ENCODE data around the gene SLC35F6.
A peak's percentile ranks its signal among the peaks of the same experiment; 100 is the strongest.
"Not testable (repeated sequence)": the region's sequence is repeated elsewhere in the genome, so short reads cannot be mapped to it uniquely, and the experiment has no call there.

SLC35F6 gene

DNA sequence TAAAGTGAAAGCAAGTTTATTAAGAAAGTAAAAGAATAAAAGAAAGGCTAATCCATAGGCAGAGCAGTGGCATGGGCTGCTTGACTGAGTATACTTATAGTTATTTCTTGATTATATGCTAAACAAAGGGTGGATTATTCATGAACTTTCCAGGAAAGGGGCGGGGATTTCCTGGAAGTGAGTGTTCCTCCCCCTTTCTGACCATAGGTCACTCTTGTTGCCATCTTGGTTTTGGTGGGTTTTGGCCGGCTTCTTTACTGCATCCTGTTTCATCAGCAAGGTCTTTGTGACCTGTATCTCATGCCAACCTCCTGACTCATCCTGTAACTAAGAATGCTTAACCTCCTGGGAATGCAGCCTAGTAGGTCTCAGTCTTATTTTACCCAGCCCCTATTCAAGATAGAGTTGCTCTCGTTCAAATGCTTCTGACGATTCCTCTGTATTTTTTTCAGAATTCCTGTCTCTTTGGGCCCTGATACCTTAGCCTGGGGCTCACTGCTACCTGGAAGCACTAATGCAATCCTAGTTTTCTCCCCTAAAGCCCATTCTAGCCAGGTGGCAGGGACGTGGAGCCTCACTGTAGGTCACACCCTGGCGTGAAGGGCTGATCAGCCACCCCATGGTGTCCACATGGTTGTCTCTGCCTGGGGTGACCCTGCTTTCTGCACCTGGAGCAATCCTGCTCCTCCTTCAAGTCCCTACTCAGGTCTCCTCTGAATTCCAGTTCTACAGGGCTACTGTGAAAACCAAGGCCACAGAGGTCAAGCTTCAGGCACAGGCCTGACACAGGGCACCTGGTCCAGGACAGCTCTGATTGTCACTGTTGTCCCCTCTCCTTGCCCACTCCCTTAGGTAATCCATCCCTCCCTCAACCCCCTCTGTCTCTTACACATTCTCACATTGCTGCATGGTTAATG is 6.0 kb upstream of the SLC35F6 start:
- DNase-seq, result peak; percentile 18 to 26

DNA sequence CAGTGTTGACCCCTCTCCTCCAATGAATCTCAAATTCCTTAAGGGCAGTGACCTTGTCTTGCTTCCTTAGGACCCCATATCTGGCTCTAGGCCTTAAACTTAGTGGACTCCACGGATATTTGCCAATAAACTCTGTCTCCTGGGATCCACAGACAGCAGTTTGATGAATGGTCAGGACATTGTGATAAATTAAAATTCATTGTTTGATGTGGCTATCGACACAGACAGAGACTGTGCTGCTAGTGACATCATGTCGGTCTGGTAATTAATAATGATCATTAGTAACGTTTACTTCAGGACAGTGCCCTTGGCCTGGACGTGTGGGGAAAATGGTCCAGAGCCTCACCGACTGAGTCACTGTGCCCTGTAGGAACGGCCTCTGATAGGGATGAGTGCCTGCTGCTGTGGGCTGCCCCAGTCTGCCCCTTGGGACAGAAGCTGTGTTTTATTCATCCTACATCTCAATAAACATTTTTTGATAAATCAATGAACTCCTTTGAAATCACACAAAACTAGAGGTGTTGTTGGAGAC is 5.2 kb upstream of the SLC35F6 start:
- no peak for DNase-seq

DNA sequence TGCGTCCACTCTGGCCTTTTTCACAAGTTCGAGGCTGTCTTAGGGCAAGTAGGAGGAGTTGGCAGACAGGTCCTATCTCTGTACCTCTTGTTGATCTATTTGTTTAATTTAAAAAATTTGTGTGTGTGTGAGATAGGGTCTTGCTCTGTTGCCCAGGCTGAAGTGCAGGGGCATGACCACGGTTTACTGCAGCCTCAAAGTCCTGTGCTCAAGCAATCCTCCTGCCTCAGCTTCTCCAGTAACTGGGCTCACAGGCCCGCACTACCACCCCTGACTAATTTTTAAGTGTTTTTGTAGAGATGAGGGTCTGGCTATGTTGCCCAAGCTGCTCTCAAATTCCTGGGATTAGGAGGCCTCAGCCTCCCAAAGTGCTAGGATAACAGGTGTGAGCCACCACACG is 4.2 kb upstream of the SLC35F6 start:
- DNase-seq, result no peak

DNA sequence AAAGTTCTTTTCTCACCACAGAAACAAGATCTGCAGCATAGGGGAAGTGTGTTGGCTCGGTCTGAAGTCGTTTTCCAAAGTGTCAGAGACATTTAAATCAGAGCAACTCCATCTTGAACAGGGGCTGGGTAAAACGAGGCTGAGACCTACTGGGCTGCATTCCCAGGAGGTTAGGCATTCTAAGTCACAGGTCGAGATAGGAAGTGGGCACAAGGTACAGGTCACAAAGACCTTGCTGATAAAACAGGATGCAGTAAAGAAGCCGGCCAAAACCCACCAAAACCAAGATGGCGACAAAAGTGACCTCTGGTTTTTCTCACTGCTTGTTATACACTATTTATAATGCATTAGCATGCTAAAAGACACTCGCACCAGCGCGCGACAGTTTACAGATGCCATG is 3.1 kb upstream of the SLC35F6 start:
- DNase-seq, result not testable (repeated sequence)

DNA sequence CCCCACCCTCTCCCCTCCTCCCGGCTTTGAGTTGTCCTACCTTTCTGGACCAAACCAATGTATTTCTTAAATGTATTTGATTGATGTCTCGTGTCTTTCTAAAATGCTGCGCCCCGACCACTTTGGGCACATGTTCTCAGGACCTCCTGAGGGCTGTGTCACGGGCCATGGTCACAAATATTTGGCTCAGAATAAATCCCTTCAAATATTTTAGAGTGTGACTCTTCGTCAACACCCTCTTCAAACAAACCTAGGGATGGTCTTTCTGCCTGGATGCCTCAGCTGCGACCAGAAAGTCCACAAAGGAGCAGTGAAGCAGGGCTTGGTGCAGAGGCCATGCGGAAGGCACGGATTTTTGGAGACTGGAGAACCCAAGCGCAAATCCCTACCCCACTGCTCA is 1.1 kb upstream of the SLC35F6 start:
- no peak for DNase-seq

DNA sequence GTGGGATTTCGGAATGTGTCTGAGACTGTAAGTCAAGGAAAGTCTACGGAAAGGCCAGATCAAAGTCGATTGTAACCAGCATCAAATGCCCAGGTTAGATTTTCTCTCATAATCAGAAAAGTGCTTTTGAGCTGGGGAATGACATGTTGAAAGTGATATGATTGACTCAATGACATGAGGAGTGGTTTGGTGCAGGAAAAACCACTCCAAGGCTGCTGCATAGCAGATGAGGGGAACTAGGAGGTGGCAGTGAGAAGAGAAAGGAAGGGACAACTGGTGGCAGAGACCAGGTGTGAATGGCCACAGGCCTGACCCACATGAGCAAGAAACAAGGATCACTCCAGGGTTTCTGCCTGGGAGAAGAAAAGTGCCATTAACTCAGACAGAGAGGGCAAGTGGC is 822 bp downstream of the SLC35F6 start:
- DNase-seq, result no peak

DNA sequence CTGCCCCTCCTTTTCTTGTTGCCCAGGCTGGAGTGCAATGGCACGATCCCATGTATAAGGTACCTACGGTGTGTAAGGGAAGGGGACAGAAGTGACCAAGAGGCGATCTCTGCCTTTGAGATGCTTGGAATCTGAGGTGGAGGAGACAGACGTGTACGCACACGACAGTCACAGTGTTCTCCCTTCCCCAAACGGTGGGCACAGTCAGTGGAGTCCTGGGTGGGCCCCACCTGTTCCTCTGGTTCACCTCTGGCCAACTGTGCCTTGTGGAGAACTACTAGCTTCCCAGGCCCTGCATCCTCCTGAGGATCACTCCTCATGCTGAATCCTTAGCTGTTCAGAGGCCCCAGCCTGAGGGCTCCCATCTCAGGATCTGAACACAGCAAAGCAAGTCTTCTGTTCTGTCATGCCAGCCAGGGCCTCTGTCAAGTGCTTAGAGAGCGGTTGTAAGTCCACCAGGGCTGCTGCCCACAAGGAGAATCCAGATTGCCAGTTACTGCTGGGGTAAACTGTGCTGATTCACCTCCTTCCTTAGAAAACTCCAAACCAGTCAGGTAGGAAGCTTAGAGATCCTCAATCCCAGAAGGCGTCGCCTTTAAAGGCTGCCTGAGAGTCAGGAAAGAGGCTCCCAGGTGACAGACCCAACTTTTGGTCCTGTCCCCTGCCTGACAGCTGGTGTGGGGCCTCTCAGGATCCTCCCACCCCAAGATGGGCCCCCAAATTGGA is 1.6 kb downstream of the SLC35F6 start:
- no peak for DNase-seq

DNA sequence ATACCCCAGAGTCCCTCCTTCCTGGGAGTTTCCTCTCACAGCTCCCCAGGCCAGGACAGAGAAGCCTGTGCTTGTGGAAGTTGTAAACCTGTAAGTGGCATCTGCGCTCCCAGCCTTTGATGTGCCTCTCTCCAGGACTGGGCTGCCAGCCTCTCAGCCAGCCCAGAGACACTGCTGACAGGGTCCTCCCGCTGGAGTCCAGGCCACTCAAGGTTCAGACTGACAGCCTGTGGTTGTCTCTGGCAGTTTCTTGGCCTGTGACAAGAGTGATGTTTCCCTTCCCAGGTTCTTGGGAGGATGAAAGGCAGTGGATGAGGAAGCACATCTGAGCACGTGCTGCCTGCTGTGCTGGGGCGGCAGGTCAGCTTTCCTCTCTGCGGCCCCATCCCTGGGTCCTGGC is 3.0 kb downstream of the SLC35F6 start:
- no peak for DNase-seq

DNA sequence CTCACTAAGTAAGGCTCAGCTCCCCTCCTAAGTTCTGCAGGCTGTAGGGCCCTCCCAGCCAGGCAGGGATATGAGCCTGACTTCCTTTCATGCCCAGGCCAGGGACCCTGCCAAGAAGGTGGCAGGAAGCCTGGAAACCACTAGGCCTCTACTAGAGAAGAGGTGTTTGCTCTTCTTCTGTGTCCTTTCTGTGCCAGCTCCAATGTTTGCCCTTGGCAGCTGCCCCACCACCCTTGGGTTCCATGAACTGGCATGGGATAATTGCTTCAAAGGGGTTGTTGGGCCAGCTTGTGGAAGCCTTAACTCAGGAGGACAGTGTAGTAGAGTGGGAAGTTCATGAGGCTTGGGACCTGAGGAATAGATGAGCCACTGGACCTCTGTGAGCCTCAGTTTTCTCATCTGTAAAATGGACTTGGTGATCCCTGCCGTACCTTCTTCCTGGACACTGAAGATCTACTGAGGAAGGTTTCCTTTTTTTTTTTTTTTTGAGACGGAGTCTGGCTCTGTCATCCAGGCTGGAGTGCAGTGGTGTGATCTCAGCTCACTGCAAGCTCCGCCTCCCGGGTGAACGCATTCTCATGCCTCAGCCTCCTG is 3.9 kb downstream of the SLC35F6 start:
- DNase-seq, result no peak

DNA sequence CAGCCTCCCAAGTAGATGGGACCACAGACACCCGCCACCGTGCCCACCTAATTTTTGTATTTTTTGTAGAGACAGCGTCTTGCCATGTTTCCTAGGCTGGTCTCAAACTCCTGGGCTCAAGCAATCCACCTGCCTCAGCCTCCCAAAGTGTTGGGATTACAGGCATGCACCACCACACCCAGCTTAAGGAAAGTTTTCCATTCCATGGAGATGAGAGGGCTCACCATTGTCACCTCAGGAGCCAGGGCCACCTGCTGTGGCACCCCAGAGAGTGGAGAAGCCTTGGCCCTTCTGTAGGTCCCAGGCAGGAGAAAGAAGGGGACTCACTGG is 4.6 kb downstream of the SLC35F6 start:
- no peak for DNase-seq

DNA sequence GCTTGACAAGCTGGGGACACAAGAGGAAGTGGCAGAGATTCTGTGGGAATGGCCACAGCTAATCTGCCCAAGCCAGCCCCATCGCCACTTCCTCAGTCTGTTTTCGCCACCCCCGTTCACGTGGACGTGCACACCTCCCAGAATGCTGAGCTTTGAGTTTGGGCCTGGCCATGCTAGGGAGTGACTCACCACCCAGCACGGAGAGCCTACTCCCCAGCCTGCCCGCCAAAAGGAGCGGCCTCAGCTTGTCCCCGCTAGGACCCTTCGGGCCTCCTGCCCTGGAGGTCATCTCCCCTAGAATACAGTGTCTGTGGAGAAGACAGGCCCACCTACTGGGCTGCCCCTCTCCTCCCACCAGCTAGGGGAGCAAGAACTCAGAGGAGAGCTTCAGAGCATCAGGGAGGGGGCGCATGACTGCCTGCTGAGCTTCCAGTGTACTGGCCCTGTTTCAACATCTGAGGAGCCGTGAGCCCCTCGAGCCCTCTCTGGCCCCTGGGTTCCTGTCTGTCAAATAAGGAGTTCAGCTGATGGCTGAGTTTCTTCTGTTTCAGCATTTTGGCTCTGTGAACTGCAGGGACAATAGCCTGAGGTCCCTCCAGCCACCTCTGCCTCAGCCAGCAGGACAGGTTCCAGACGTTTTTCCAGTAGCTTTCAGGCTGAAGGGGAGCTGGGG is 5.1 kb downstream of the SLC35F6 start:
- peak; percentile 33 to 70 for DNase-seq

DNA sequence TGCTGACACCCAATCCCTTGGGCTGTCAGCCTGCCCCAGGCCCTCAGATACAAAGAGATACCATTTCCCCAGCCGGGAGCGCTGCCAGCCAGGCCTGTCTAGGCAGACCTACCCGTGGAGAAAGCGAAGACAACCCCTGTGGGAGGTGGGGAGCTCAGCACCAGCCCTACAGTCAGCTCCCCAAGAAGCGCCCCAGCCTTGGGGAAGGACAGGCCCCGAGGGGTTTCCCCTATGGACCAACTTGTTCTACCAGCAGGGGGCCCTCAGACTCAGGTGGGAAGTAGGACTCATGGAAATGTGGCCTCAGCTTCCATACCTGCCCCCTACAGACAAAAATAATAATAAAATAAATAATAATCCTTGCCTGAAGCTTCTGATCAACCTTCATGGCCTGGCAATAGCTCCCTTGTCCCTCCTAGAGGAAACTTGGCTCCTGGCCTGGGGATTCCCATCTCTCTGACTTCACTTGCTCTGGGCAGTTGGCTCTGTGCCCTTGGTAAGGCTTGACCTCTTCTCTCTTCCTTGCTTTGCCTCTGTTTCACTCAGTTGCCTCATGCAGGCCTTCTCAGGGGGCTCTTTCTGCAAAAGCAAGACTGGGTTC is 7.0 kb downstream of the SLC35F6 start:
- DNase-seq, result peak in 1 of 2 donors; percentile 31

DNA sequence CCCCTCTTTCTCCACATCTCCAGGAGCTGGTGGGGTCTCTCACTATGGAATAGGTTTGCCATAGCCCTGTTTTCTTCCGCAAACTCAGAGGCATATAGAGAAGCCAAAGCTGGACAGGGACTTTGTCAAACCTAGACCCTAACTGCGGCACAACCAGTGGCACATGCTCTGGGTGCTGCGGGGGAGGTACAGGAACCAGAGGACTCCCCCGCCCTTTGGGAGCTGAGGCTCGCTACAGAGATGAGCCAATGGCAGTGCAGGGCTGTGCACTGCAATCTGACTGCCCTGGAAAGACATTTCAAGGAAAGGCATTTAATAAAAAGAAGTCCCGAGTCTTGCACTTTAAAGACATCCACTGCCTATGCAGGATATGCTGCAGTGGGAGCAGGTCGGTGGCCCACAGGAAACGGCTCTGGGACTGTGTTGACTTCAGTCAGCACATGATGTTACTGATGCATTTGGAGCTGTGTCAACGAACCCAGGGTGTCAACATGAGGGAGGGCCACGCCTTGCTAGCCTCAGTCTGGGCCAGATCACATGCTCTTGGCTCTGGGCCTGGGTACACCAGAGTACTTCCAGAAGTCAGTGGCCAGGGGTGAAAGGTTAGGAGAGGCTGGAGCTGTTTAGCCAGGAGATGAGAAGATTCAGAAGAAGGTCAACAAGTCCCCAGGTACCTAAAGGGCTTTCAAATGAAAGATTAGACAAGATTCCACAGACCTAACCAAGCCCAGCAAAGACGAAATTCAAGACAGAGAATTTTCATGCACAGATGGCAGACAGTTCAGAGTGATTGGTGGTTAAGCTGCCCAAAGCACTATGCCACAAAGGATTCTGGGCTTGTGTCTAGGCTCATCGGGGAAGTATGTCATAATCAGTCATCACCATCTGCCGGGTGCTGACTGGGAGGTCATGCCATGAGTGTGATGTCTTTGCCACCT is 8.2 kb downstream of the SLC35F6 start:
- DNase-seq, result peak in 1 of 2 donors; percentile 39

DNA sequence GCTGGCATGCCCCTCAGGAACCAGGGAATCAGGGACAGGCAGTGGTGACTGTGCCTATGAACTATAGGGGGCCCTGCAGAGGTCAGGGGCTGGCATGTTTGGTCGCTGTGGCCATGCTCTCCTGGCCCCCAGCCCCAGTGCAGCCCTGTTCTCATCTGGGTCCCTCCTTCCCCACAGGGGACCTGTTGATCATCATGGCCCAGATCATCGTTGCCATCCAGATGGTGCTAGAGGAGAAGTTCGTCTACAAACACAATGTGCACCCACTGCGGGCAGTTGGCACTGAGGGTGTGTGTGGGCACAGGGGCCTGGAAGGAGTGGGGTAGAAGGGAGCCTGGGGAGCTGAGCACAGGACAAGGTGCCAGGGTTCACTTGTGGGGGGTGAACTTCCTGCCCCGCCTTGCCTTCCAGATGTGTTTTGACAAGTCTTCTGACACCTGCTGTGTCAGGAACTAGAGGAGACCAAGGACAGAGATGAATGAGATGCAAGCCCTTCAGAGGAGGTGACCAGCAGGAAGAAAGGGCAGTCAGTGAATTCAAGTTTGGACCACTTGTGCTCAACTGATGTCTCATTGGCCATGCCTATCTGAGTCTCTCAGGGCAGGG is 12.2 kb downstream of the SLC35F6 start:
- DNase-seq, result no peak

DNA sequence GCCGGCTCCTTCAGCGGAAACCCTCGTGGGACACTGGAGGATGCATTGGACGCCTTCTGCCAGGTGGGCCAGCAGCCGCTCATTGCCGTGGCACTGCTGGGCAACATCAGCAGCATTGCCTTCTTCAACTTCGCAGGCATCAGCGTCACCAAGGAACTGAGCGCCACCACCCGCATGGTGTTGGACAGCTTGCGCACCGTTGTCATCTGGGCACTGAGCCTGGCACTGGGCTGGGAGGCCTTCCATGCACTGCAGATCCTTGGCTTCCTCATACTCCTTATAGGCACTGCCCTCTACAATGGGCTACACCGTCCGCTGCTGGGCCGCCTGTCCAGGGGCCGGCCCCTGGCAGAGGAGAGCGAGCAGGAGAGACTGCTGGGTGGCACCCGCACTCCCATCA is 14.0 kb downstream of the SLC35F6 start:
- no peak for DNase-seq

DNA sequence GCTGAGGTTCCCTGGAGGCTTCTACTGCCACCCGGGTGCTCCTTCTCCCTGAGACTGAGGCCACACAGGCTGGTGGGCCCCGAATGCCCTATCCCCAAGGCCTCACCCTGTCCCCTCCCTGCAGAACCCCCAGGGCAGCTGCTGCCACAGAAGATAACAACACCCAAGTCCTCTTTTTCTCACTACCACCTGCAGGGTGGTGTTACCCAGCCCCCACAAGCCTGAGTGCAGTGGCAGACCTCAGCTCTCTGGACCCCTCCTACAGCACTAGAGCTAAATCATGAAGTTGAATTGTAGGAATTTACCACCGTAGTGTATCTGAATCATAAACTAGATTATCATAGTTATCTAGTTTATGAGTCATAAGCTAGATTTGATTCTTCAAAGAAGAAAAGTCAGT is 14.4 kb downstream of the SLC35F6 start:
- no peak for DNase-seq

DNA sequence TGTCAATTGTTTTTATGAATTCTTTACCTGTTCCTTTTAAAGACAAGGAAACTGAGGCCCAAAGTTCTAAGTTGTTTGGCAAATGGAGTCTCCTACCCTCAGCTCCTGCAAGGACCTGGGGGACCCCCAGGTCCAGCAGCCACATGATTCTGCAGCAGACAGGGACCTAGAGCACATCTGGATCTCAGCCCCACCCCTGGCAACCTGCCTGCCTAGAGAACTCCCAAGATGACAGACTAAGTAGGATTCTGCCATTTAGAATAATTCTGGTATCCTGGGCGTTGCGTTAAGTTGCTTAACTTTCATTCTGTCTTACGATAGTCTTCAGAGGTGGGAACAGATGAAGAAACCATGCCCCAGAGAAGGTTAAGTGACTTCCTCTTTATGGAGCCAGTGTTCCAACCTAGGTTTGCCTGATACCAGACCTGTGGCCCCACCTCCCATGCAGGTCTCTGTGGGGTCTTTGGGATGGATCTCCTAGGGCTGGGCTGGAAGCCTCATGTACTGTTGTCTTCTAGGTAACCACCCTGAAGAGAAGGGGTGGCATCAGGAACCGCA is 16.2 kb downstream of the SLC35F6 start:
- DNase-seq, result no peak

DNA sequence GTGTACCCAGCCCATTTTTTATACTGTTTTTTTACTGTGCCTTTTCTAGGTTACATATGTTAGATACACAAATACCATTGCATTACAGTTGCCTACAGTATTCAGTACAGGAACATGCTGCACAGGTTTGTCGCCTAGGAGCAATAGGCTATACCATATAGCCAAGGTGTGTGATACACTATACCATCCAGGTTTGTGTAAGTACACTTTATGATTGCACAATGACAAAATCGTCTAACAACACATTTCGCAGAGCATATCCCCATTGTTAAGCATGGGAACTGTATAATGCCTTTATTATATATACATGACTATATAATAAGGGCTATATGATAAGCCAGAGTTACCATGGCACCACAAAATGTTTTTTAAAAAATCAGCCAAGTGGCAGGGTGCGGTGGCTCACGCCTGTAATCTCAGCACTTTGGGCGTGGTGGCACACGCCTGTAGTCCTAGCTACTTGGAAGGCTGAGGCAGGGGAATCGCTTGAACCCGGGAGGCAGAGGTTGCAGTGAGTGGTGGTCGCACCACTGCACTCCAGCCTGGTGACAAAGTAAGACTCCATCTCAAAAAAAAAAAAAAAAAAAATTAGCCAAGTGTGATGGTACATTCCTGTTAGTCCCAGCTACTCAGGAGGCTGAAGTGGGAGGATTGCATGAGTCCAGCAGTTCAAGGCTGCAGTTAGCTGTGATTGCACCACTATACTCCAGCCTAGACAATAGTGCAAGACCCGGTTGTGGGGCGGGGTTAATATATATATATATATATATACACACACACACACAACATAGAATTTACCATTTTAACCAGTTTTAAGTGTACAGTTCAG is 19.0 kb downstream of the SLC35F6 start:
- DNase-seq, result no peak

DNA sequence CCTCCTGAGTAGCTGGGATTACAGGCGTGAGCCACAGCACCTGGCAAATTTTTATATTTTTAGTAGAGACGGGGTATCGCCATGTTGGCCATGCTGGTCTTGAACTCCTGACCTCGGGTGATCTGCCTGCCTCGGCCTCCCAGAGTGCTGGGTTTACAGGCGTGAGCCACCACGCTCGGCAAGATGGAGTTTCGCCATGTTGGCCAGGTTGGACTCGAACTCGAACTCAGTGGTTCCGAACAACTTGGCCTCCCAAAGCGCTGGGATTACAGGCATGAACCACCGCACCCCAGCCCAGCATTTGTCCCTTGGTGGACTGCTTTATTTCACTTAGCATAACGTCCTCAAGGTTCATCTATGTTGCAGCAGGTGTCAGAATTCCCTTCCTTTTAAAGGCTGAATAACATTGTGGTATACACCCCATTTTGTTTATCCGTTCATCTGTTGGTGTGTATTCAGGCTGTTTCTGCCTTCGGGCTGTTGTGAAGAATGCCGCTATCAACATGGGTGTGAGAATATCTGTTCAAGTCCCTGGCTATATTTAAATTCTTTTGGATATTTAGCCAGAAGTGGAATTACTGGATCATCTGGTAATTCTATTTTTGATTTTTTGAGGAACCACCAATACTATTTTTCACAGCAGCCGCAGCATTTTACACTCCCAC is 20.6 kb downstream of the SLC35F6 start:
- no peak for DNase-seq
